DND-41 (cell line): ENCODE data around the gene TTLL8.

Experiments
- EZH2 ChIP-seq: IDR thresholded peaks from 3 replicates; pipeline ENCODE4 v1.6.1; 2012; ENCODE audit warnings: borderline replicate concordance, low read depth, mild to moderate bottlenecking, moderate library complexity, low read length, inconsistent platforms; ENCODE audit not compliant: severe bottlenecking
- TF ChIP-seq, protein P1 (sequence below): IDR thresholded peaks from 2 replicates; pipeline ENCODE4 v1.5.1; 2012; ENCODE audit warnings: borderline replicate concordance, low read length, moderate library complexity, mild to moderate bottlenecking; ENCODE audit not compliant: poor library complexity, severe bottlenecking; ENCODE audit errors: extremely low read depth

DNA sequence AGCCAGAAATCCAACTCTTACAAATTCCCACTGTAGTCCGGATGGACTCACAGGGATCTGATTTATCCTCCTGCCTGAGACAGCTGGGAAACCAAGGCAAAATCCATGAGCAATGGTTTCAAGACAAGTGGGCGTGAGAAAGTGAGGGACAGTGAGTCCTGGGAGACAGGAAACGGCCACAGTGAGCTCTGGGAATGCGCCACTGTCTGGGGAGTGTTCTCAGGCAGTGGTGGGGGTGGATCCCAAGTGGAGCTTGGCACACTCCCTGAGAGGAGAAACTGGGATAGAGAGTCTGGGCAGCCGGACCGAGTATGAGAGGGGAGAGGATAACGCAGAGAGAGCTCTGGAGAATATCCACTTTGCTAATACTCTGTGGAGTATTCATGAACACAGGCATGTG is 55.3 kb downstream of the TTLL8 start:
- TF ChIP-seq, protein P1, sequence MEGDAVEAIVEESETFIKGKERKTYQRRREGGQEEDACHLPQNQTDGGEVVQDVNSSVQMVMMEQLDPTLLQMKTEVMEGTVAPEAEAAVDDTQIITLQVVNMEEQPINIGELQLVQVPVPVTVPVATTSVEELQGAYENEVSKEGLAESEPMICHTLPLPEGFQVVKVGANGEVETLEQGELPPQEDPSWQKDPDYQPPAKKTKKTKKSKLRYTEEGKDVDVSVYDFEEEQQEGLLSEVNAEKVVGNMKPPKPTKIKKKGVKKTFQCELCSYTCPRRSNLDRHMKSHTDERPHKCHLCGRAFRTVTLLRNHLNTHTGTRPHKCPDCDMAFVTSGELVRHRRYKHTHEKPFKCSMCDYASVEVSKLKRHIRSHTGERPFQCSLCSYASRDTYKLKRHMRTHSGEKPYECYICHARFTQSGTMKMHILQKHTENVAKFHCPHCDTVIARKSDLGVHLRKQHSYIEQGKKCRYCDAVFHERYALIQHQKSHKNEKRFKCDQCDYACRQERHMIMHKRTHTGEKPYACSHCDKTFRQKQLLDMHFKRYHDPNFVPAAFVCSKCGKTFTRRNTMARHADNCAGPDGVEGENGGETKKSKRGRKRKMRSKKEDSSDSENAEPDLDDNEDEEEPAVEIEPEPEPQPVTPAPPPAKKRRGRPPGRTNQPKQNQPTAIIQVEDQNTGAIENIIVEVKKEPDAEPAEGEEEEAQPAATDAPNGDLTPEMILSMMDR: no peak
- TF ChIP-seq EZH2: no peak
